NCI-H774 (cell line): Measurements from ENCODE around the gene NDUFS8.

ENCODE experiments used
- DNase-seq: peaks from one replicate; lab custom pipeline; 2025; lab: John Stamatoyannopoulos, UW

Gene NDUFS8

GRCh38 chr11:68080860-68081259, 50.4 kb downstream of the NDUFS8 start:
- no peak for DNase-seq

GRCh38 chr11:68081691-68082090, 51.2 kb downstream of the NDUFS8 start:
- DNase-seq, result no peak

GRCh38 chr11:68082481-68082880, 52.0 kb downstream of the NDUFS8 start:
- DNase-seq, result no peak

- no peak for DNase-seq
These were observed 53.0 kb downstream of the NDUFS8 start for GRCh38 chr11:68083517-68083916.
